SK-N-SH treated with all-trans-retinoic acid at 6 μM for 48 hours (cell line): Measurements from ENCODE around the gene PPP1R1B.

Experiments
- ATAC-seq: fragments of 200-7000 bp; cut with Tn5 transposase; 3 replicates; pipeline ENCODE4 v1.9.1; 2020; ENCODE audit warnings: mild to moderate bottlenecking, moderate library complexity
- ARNTL ChIP-seq: fragments of 450-650 bp; formaldehyde crosslinking; IDR thresholded peaks from 2 replicates; pipeline ENCODE4 v1.5.0; 2020; ENCODE audit warnings: low read depth, mild to moderate bottlenecking, moderate library complexity, borderline replicate concordance
- BACH2 ChIP-seq: fragments of 250-450 bp; sonication (Bioruptor Pico); IDR thresholded peaks from 2 replicates; pipeline ENCODE4 v1.9.0; 2021; ENCODE audit warnings: mild to moderate bottlenecking, borderline replicate concordance
- CSDC2 ChIP-seq: fragments of 250-450 bp; sonication (Bioruptor Pico); IDR thresholded peaks from 2 replicates; pipeline ENCODE4 v1.5.0; 2020; ENCODE audit warnings: mild to moderate bottlenecking, moderate library complexity
- ESRRG ChIP-seq: fragments of 250-450 bp; sonication (Bioruptor Pico); IDR thresholded peaks from 2 replicates; pipeline ENCODE4 v1.6.1; 2021; ENCODE audit warnings: mild to moderate bottlenecking
- GLIS3 ChIP-seq: fragments of 250-450 bp; sonication (Bioruptor Pico); IDR thresholded peaks from 2 replicates; pipeline ENCODE4 v1.5.0; 2020; ENCODE audit warnings: mild to moderate bottlenecking, moderate library complexity
- ISL1 ChIP-seq: fragments of 250-450 bp; sonication (Bioruptor Pico); IDR thresholded peaks from 2 replicates; pipeline ENCODE4 v2.1.2; 2022; ENCODE audit warnings: mild to moderate bottlenecking, moderate library complexity
- OSR1 ChIP-seq: fragments of 250-450 bp; sonication (Bioruptor Pico); IDR thresholded peaks from 2 replicates; pipeline ENCODE4 v1.8.0; 2022; ENCODE audit warnings: moderate library complexity, mild to moderate bottlenecking, inconsistent platforms
- PPARA ChIP-seq: fragments of 250-450 bp; sonication (Bioruptor Pico); IDR thresholded peaks from 2 replicates; pipeline ENCODE4 v1.5.0; 2020; ENCODE audit warnings: mild to moderate bottlenecking, borderline replicate concordance
- RARB ChIP-seq: fragments of 250-450 bp; sonication (Bioruptor Pico); IDR thresholded peaks from 2 replicates; pipeline ENCODE4 v1.8.0; 2021; ENCODE audit warnings: mild to moderate bottlenecking, moderate library complexity
- TCF4 ChIP-seq: fragments of 250-450 bp; sonication (Bioruptor Pico); IDR thresholded peaks from 2 replicates; pipeline ENCODE4 v1.8.0; 2021; ENCODE audit warnings: mild to moderate bottlenecking, moderate library complexity, borderline replicate concordance
- TOX ChIP-seq: fragments of 250-450 bp; sonication (Bioruptor Pico); IDR thresholded peaks from 2 replicates; pipeline ENCODE4 v1.8.0; 2021; ENCODE audit warnings: mild to moderate bottlenecking, moderate library complexity, borderline replicate concordance
- ZC3H10 ChIP-seq: fragments of 250-450 bp; sonication (Bioruptor Pico); IDR thresholded peaks from 2 replicates; pipeline ENCODE4 v1.5.1; 2021; ENCODE audit warnings: mild to moderate bottlenecking, moderate library complexity
- ZFP3 ChIP-seq: fragments of 250-450 bp; sonication (Bioruptor Pico); IDR thresholded peaks from 2 replicates; pipeline ENCODE4 v1.5.0; 2020; ENCODE audit warnings: mild to moderate bottlenecking, moderate library complexity
- ZFP30 ChIP-seq: fragments of 450-650 bp; formaldehyde crosslinking; IDR thresholded peaks from 2 replicates; pipeline ENCODE4 v1.5.0; 2022; ENCODE audit warnings: mild to moderate bottlenecking, moderate library complexity
- ZNF565 ChIP-seq: fragments of 450-650 bp; formaldehyde crosslinking; conservative IDR thresholded peaks from 2 replicates; pipeline ENCODE4 v1.5.0; 2020; ENCODE audit warnings: low read depth, mild to moderate bottlenecking, moderate library complexity
- ZNF8 ChIP-seq: fragments of 450-650 bp; formaldehyde crosslinking; IDR thresholded peaks from 2 replicates; pipeline ENCODE4 v1.5.0; 2020; ENCODE audit warnings: mild to moderate bottlenecking, moderate library complexity
- TF ChIP-seq, protein P1 (sequence below): fragments of 250-450 bp; sonication (Bioruptor Pico); IDR thresholded peaks from 2 replicates; pipeline ENCODE4 v1.5.0; 2020; ENCODE audit warnings: mild to moderate bottlenecking, moderate library complexity
- TF ChIP-seq, protein P2 (sequence below): fragments of 250-450 bp; sonication (Bioruptor Pico); IDR thresholded peaks from 2 replicates; pipeline ENCODE4 v1.5.1; 2020; ENCODE audit warnings: low read depth, mild to moderate bottlenecking, moderate library complexity
- TF ChIP-seq, protein P3 (sequence below): fragments of 250-450 bp; sonication (Bioruptor Pico); IDR thresholded peaks from 2 replicates; pipeline ENCODE4 v1.8.0; 2021; ENCODE audit warnings: low read depth, mild to moderate bottlenecking, moderate library complexity, borderline replicate concordance
- TF ChIP-seq, protein P4 (sequence below): fragments of 250-450 bp; sonication (Bioruptor Pico); IDR thresholded peaks from 2 replicates; pipeline ENCODE4 v1.5.1; 2021; ENCODE audit warnings: mild to moderate bottlenecking, moderate library complexity

PPP1R1B gene

DNA sequence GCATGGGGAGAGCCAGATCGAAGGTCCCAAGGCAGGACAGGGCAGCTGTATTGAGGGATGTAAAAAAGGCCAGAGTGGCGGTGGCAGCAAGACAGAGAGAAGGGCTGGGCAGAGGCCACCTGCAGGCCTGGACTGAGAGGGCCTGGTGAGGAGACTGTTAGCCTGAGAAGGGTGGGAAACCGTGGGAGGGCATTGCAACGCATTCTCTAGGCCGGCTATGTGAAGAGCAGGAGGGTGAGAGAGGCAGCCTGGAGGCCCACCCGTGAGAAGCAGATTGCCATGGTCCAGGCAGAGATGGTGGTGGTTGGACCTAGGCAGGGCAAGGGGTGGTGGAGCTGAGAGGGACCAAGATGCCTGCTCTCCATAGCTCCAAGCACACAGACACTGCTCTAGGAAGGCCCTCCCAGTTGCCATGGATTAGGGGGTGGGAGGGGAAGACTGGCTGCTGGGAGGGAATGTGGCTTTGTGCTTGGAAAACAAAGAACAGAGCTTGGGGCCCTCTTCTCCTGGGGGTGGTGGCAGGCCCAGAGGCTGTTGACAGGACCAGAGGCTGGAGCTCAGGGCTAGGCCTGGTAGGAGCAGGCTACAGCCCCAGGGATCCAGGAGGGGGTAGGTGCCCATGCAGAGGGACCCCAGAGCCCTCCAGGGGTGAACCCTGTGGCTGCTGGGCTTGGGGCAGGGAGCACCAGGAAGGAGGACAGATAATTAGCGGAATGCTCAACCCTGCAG is 26.0 kb downstream of the PPP1R1B start:
- peak; percentile 23 for ATAC-seq
- TF ChIP-seq PPARA (CRISPR knock-in tag) (no peak), ZFP3 (CRISPR knock-in tag) (no peak), ZC3H10 (CRISPR knock-in tag) (no peak), RARB (CRISPR knock-in tag) (no peak), GLIS3 (CRISPR knock-in tag) (no peak), ARNTL (no peak), ESRRG (CRISPR knock-in tag) (no peak), ZNF8 (CRISPR knock-in tag) (no peak), CSDC2 (CRISPR knock-in tag) (no peak), ISL1 (CRISPR knock-in tag) (no peak), BACH2 (CRISPR knock-in tag) (no peak), TCF4 (CRISPR knock-in tag) (no peak), OSR1 (CRISPR knock-in tag) (no peak), ZFP30 (CRISPR knock-in tag) (no peak)
- TF ChIP-seq, protein P1, sequence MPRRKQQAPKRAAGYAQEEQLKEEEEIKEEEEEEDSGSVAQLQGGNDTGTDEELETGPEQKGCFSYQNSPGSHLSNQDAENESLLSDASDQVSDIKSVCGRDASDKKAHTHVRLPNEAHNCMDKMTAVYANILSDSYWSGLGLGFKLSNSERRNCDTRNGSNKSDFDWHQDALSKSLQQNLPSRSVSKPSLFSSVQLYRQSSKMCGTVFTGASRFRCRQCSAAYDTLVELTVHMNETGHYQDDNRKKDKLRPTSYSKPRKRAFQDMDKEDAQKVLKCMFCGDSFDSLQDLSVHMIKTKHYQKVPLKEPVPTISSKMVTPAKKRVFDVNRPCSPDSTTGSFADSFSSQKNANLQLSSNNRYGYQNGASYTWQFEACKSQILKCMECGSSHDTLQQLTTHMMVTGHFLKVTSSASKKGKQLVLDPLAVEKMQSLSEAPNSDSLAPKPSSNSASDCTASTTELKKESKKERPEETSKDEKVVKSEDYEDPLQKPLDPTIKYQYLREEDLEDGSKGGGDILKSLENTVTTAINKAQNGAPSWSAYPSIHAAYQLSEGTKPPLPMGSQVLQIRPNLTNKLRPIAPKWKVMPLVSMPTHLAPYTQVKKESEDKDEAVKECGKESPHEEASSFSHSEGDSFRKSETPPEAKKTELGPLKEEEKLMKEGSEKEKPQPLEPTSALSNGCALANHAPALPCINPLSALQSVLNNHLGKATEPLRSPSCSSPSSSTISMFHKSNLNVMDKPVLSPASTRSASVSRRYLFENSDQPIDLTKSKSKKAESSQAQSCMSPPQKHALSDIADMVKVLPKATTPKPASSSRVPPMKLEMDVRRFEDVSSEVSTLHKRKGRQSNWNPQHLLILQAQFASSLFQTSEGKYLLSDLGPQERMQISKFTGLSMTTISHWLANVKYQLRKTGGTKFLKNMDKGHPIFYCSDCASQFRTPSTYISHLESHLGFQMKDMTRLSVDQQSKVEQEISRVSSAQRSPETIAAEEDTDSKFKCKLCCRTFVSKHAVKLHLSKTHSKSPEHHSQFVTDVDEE (CRISPR knock-in tag) = no peak
- TF ChIP-seq, protein P2, sequence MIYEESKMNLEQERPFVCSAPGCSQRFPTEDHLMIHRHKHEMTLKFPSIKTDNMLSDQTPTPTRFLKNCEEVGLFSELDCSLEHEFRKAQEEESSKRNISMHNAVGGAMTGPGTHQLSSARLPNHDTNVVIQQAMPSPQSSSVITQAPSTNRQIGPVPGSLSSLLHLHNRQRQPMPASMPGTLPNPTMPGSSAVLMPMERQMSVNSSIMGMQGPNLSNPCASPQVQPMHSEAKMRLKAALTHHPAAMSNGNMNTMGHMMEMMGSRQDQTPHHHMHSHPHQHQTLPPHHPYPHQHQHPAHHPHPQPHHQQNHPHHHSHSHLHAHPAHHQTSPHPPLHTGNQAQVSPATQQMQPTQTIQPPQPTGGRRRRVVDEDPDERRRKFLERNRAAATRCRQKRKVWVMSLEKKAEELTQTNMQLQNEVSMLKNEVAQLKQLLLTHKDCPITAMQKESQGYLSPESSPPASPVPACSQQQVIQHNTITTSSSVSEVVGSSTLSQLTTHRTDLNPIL = no peak

DNA sequence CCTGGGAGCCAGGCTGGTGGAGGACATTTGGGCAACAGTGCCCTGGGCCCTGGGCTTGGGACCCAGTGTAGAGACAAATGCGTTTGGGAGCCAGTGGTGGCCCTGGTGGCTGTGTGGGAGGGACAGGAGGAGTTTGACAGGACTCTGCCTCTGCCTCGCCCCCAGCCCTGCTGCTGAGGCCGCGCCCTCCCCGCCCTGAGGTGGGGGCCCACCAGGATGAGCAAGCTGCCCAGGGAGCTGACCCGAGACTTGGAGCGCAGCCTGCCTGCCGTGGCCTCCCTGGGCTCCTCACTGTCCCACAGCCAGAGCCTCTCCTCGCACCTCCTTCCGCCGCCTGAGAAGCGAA is 26.5 kb downstream of the PPP1R1B start:
- no peak for ATAC-seq

DNA sequence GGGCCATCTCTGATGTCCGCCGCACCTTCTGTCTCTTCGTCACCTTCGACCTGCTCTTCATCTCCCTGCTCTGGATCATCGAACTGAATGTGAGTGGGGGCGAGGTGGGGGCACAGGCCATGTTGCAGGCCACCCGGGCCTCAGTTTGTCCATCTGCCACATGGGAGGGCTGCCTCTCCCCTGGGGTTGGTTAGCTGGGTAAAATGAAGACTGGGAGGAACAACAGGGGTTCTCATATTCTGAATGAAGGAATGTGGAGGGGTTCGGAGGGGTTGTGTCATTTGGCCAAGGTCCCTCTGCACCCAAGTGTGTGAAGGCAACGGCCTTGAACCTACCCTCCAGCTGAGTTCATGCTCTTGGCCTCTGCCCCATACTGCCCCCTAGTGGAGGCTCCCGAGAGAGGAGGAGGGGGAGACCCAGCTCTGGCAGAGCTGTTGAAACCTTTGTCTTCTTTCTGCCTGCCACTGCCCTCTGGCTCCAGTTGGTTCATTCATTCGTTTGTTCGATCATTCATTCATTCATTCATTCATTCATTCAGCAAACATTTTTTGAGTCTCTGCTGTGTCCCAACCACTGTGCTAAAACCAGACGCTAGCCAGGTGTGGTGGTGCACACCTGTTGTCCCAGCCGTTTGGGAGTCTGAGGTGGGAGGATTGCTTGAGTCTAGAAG is 27.0 kb downstream of the PPP1R1B start:
- TF ChIP-seq PPARA (CRISPR knock-in tag) (no peak), ZC3H10 (CRISPR knock-in tag) (no peak), CSDC2 (CRISPR knock-in tag) (no peak), ZNF8 (CRISPR knock-in tag) (no peak)
- peak; percentile 82 for ATAC-seq

More for the DNA sequence above, 26.5 kb downstream of the PPP1R1B start:
- no peak for TF ChIP-seq OSR1 (CRISPR knock-in tag)
- TF ChIP-seq ZNF565 = no peak
- TF ChIP-seq TOX (CRISPR knock-in tag) = no peak
- TF ChIP-seq, protein P3, sequence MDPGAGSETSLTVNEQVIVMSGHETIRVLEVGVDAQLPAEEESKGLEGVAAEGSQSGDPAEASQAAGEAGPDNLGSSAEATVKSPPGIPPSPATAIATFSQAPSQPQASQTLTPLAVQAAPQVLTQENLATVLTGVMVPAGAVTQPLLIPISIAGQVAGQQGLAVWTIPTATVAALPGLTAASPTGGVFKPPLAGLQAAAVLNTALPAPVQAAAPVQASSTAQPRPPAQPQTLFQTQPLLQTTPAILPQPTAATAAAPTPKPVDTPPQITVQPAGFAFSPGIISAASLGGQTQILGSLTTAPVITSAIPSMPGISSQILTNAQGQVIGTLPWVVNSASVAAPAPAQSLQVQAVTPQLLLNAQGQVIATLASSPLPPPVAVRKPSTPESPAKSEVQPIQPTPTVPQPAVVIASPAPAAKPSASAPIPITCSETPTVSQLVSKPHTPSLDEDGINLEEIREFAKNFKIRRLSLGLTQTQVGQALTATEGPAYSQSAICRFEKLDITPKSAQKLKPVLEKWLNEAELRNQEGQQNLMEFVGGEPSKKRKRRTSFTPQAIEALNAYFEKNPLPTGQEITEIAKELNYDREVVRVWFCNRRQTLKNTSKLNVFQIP (CRISPR knock-in tag) = no peak
- TF ChIP-seq ZNF8 (CRISPR knock-in tag) = no peak
- TF ChIP-seq ZFP30 (CRISPR knock-in tag) = no peak
- TF ChIP-seq ESRRG (CRISPR knock-in tag) = no peak

DNA sequence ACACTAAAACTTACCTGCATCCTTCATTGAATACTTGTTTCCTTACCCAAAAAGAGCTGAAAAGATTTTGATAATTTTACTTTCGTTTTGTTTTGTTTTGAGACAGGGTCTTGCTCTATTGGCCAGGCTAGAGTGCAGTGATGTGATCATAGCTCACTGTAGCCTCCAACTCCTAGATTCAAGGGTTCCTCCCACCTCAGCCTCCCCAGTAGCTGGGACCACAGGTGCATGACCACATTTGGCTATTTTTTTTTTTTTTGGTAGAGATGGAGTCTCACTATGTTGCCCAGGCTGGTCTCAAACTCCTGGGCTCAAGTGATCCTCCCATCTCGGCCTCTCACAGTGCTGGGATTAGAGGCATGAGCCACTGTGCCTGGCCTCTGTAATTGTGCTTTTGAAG is 28.4 kb downstream of the PPP1R1B start:
- no peak for ATAC-seq
- TF ChIP-seq TOX (CRISPR knock-in tag) = no peak
- no peak for TF ChIP-seq OSR1 (CRISPR knock-in tag)
- TF ChIP-seq ISL1 (CRISPR knock-in tag) = no peak
- no peak for TF ChIP-seq ZNF8 (CRISPR knock-in tag)
- TF ChIP-seq, protein P4, sequence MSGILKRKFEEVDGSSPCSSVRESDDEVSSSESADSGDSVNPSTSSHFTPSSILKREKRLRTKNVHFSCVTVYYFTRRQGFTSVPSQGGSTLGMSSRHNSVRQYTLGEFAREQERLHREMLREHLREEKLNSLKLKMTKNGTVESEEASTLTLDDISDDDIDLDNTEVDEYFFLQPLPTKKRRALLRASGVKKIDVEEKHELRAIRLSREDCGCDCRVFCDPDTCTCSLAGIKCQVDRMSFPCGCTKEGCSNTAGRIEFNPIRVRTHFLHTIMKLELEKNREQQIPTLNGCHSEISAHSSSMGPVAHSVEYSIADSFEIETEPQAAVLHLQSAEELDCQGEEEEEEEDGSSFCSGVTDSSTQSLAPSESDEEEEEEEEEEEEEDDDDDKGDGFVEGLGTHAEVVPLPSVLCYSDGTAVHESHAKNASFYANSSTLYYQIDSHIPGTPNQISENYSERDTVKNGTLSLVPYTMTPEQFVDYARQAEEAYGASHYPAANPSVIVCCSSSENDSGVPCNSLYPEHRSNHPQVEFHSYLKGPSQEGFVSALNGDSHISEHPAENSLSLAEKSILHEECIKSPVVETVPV = no peak
